ENCODE results near the gene DPF3. TPM values are rescaled to one million over a fixed set of nuclear protein-coding genes. Genes with fewer than 3 reads are reported as not detected.
A peak's percentile ranks its signal among the peaks of the same experiment; 100 is the strongest.

Gene DPF3
- polyA plus RNA-seq, 1 donor = 3.5 TPM

GRCh38 chr14:72776701-72777261, 117.1 kb downstream of the DPF3 start:
- H3K9me3 ChIP-seq (ENCODE audit: control insufficient read depth, low read depth, low read length) = no peaks in the 10 kb centered on the region
- no peak overlapping the region for H3K4me3 ChIP-seq (ENCODE audit: low read length)
- peak overlapping the region; percentile 64 for H3K27ac ChIP-seq (ENCODE audit: low read length)
- WGBS (ENCODE audit: insufficient coverage, low lambda C conversion rate) = 0% methylated on average over 1 of the region's 8 CpGs
- DNase-seq = peak; percentile 93 to 97
- H3K36me3 ChIP-seq (ENCODE audit: control insufficient read depth, insufficient read depth, low read length) = no peaks in the 10 kb centered on the region
- H3K4me1 ChIP-seq (ENCODE audit: control insufficient read depth, insufficient read depth, low read length) = peaks cover 19% of the 10 kb centered on the region
- no peaks in the 10 kb centered on the region for H3K27me3 ChIP-seq (ENCODE audit: control insufficient read depth, insufficient read depth, low read length)

- Histone ChIP-seq H3K27ac (ENCODE audit: low read length) (peak overlapping the region; percentile 64), H3K4me3 (ENCODE audit: low read length) (no peak overlapping the region), H3K36me3 (ENCODE audit: control insufficient read depth, insufficient read depth, low read length) (no peaks in the 10 kb centered on the region), H3K9me3 (ENCODE audit: control insufficient read depth, low read depth, low read length) (no peaks in the 10 kb centered on the region), H3K27me3 (ENCODE audit: control insufficient read depth, insufficient read depth, low read length) (no peaks in the 10 kb centered on the region), H3K4me1 (ENCODE audit: control insufficient read depth, insufficient read depth, low read length) (peaks cover 25% of the 10 kb centered on the region)
- DNase-seq = peak in 1 of 2 donors; percentile 22
- WGBS (ENCODE audit: insufficient coverage, low lambda C conversion rate) = no CpG with 5 or more reads among the region's 2 CpGs
Measured at GRCh38 chr14:72775923-72776554, 117.9 kb downstream of the DPF3 start.

- Histone ChIP-seq H3K4me3 (ENCODE audit: low read length) (no peak overlapping the region), H3K9me3 (ENCODE audit: control insufficient read depth, low read depth, low read length) (no peaks in the 10 kb centered on the region), H3K27ac (ENCODE audit: low read length) (no peak overlapping the region), H3K36me3 (ENCODE audit: control insufficient read depth, insufficient read depth, low read length) (no peaks in the 10 kb centered on the region), H3K27me3 (ENCODE audit: control insufficient read depth, insufficient read depth, low read length) (no peaks in the 10 kb centered on the region), H3K4me1 (ENCODE audit: control insufficient read depth, insufficient read depth, low read length) (peaks cover 25% of the 10 kb centered on the region)
- no peak for DNase-seq
- 100% methylated on average over 1 of the region's 6 CpGs for WGBS (ENCODE audit: insufficient coverage, low lambda C conversion rate)
Measured at GRCh38 chr14:72774894-72775620, 118.8 kb downstream of the DPF3 start.

GRCh38 chr14:72774141-72774540, 119.8 kb downstream of the DPF3 start:
- Histone ChIP-seq H3K36me3 (ENCODE audit: control insufficient read depth, insufficient read depth, low read length) (no peaks in the 10 kb centered on the region), H3K4me1 (ENCODE audit: control insufficient read depth, insufficient read depth, low read length) (peaks cover 22% of the 10 kb centered on the region), H3K4me3 (ENCODE audit: low read length) (no peak overlapping the region), H3K9me3 (ENCODE audit: control insufficient read depth, low read depth, low read length) (no peaks in the 10 kb centered on the region), H3K27ac (ENCODE audit: low read length) (no peak overlapping the region), H3K27me3 (ENCODE audit: control insufficient read depth, insufficient read depth, low read length) (no peaks in the 10 kb centered on the region)
- DNase-seq = no peak
- WGBS (ENCODE audit: insufficient coverage, low lambda C conversion rate) = no CpG with 5 or more reads among the region's 4 CpGs

GRCh38 chr14:72771561-72771960, 122.3 kb downstream of the DPF3 start:
- H3K27ac ChIP-seq (ENCODE audit: low read length) = no peak overlapping the region
- peaks cover 15% of the 10 kb centered on the region for H3K4me1 ChIP-seq (ENCODE audit: control insufficient read depth, insufficient read depth, low read length)
- WGBS (ENCODE audit: insufficient coverage, low lambda C conversion rate) = no CpG with 5 or more reads among the region's 11 CpGs
- H3K9me3 ChIP-seq (ENCODE audit: control insufficient read depth, low read depth, low read length) = no peaks in the 10 kb centered on the region
- no peaks in the 10 kb centered on the region for H3K36me3 ChIP-seq (ENCODE audit: control insufficient read depth, insufficient read depth, low read length)
- DNase-seq = peak; percentile 59 to 82
- no peaks in the 10 kb centered on the region for H3K27me3 ChIP-seq (ENCODE audit: control insufficient read depth, insufficient read depth, low read length)
- H3K4me3 ChIP-seq (ENCODE audit: low read length) = no peak overlapping the region

GRCh38 chr14:72766296-72766695, 127.6 kb downstream of the DPF3 start:
- Histone ChIP-seq H3K4me3 (ENCODE audit: low read length) (no peak overlapping the region), H3K36me3 (ENCODE audit: control insufficient read depth, insufficient read depth, low read length) (no peaks in the 10 kb centered on the region), H3K4me1 (ENCODE audit: control insufficient read depth, insufficient read depth, low read length) (peaks cover 1% of the 10 kb centered on the region), H3K27me3 (ENCODE audit: control insufficient read depth, insufficient read depth, low read length) (no peaks in the 10 kb centered on the region), H3K27ac (ENCODE audit: low read length) (no peak overlapping the region), H3K9me3 (ENCODE audit: control insufficient read depth, low read depth, low read length) (peaks cover 5% of the 10 kb centered on the region)
- DNase-seq = no peak
- WGBS (ENCODE audit: insufficient coverage, low lambda C conversion rate) = no CpG with 5 or more reads among the region's 3 CpGs

GRCh38 chr14:72763892-72764291, 130.0 kb downstream of the DPF3 start:
- no CpG with 5 or more reads among the region's 1 CpG for WGBS (ENCODE audit: insufficient coverage, low lambda C conversion rate)
- H3K27me3 ChIP-seq (ENCODE audit: control insufficient read depth, insufficient read depth, low read length) = no peaks in the 10 kb centered on the region

GRCh38 chr14:72759670-72760069, 134.2 kb downstream of the DPF3 start:
- Histone ChIP-seq H3K4me3 (ENCODE audit: low read length) (no peak overlapping the region), H3K36me3 (ENCODE audit: control insufficient read depth, insufficient read depth, low read length) (no peaks in the 10 kb centered on the region), H3K4me1 (ENCODE audit: control insufficient read depth, insufficient read depth, low read length) (no peaks in the 10 kb centered on the region), H3K27me3 (ENCODE audit: control insufficient read depth, insufficient read depth, low read length) (no peaks in the 10 kb centered on the region), H3K27ac (ENCODE audit: low read length) (no peak overlapping the region), H3K9me3 (ENCODE audit: control insufficient read depth, low read depth, low read length) (peaks cover 26% of the 10 kb centered on the region)
- no peak for DNase-seq

More at GRCh38 chr14:72763892-72764291, 130.0 kb downstream of the DPF3 start:
- Histone ChIP-seq H3K4me1 (ENCODE audit: control insufficient read depth, insufficient read depth, low read length) (no peaks in the 10 kb centered on the region), H3K27ac (ENCODE audit: low read length) (no peak overlapping the region), H3K36me3 (ENCODE audit: control insufficient read depth, insufficient read depth, low read length) (no peaks in the 10 kb centered on the region), H3K9me3 (ENCODE audit: control insufficient read depth, low read depth, low read length) (peaks cover 20% of the 10 kb centered on the region), H3K4me3 (ENCODE audit: low read length) (no peak overlapping the region)
- no peak for DNase-seq

GRCh38 chr14:72758993-72759392, 134.9 kb downstream of the DPF3 start:
- Histone ChIP-seq H3K9me3 (ENCODE audit: control insufficient read depth, low read depth, low read length) (peaks cover 26% of the 10 kb centered on the region), H3K27me3 (ENCODE audit: control insufficient read depth, insufficient read depth, low read length) (no peaks in the 10 kb centered on the region), H3K27ac (ENCODE audit: low read length) (no peak overlapping the region), H3K4me1 (ENCODE audit: control insufficient read depth, insufficient read depth, low read length) (no peaks in the 10 kb centered on the region), H3K4me3 (ENCODE audit: low read length) (no peak overlapping the region), H3K36me3 (ENCODE audit: control insufficient read depth, insufficient read depth, low read length) (no peaks in the 10 kb centered on the region)
- DNase-seq = no peak

GRCh38 chr14:72758420-72758819, 135.5 kb downstream of the DPF3 start:
- Histone ChIP-seq H3K4me1 (ENCODE audit: control insufficient read depth, insufficient read depth, low read length) (no peaks in the 10 kb centered on the region), H3K27me3 (ENCODE audit: control insufficient read depth, insufficient read depth, low read length) (no peaks in the 10 kb centered on the region), H3K36me3 (ENCODE audit: control insufficient read depth, insufficient read depth, low read length) (no peaks in the 10 kb centered on the region), H3K4me3 (ENCODE audit: low read length) (no peak overlapping the region), H3K9me3 (ENCODE audit: control insufficient read depth, low read depth, low read length) (peaks cover 26% of the 10 kb centered on the region), H3K27ac (ENCODE audit: low read length) (no peak overlapping the region)
- no peak for DNase-seq
- no CpG with 5 or more reads among the region's 5 CpGs for WGBS (ENCODE audit: insufficient coverage, low lambda C conversion rate)
